ENCODE measurements around the gene PCSK5.

- TF ChIP-seq, protein P1, sequence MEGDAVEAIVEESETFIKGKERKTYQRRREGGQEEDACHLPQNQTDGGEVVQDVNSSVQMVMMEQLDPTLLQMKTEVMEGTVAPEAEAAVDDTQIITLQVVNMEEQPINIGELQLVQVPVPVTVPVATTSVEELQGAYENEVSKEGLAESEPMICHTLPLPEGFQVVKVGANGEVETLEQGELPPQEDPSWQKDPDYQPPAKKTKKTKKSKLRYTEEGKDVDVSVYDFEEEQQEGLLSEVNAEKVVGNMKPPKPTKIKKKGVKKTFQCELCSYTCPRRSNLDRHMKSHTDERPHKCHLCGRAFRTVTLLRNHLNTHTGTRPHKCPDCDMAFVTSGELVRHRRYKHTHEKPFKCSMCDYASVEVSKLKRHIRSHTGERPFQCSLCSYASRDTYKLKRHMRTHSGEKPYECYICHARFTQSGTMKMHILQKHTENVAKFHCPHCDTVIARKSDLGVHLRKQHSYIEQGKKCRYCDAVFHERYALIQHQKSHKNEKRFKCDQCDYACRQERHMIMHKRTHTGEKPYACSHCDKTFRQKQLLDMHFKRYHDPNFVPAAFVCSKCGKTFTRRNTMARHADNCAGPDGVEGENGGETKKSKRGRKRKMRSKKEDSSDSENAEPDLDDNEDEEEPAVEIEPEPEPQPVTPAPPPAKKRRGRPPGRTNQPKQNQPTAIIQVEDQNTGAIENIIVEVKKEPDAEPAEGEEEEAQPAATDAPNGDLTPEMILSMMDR (IDR thresholded peaks at IDR 0.05; ENCODE audit: low read depth, low read length, missing input control): no peak
- no peak for TF ChIP-seq RAD21 (IDR thresholded peaks at IDR 0.05)
- no peak for TF ChIP-seq GABPA (IDR thresholded peaks at IDR 0.05 in 1 of 2, conservative IDR thresholded peaks at IDR 0.05 in 1 of 2)
Measured at GRCh38 chr9:76003041-76003440, 112.6 kb downstream of the PCSK5 start.
